Type B pancreatic cell (in vitro differentiated cells): Measurements from ENCODE around the gene RAVER1. TPM values are rescaled to one million over a fixed set of nuclear protein-coding genes. Genes with fewer than 3 reads are reported as not detected.

Experiments
- DNase-seq: peaks from one replicate; pipeline ENCODE4 v3.0.0; 2021; ENCODE audit warnings: mixed read lengths; ENCODE audit not compliant: unreplicated experiment; ENCODE audit errors: extremely low spot score
- H3K27ac Mint-ChIP-seq: 2 replicates; pipeline ENCODE4 v1.8.0; 2021; ENCODE audit warnings: mild to moderate bottlenecking, mixed read lengths
- H3K27me3 Mint-ChIP-seq: 2 replicates; pipeline ENCODE4 v1.8.0; 2021; ENCODE audit warnings: mixed read lengths
- H3K36me3 Mint-ChIP-seq: 2 replicates; pipeline ENCODE4 v1.8.0; 2021; ENCODE audit warnings: mixed read lengths
- H3K4me1 Mint-ChIP-seq: one replicate; pipeline ENCODE4 v1.8.0; 2021; ENCODE audit warnings: mixed read lengths; ENCODE audit not compliant: unreplicated experiment
- H3K4me3 Mint-ChIP-seq: 2 replicates; pipeline ENCODE4 v1.8.0; 2021; ENCODE audit warnings: mild to moderate bottlenecking, mixed read lengths
- H3K9me3 Mint-ChIP-seq: 2 replicates; pipeline ENCODE4 v1.8.0; 2021; ENCODE audit warnings: mixed read lengths
- total RNA-seq: library from RNA; stranded (reverse); gene quantifications from 2 replicates; pipeline ENCODE4 v1.2.1, GENCODE V29; 2021; ENCODE audit warnings: low replicate concordance
- TF ChIP-seq, protein P1 (sequence below): fragments of 200-600 bp; sonication (generic); conservative IDR thresholded peaks from 2 replicates; pipeline ENCODE4 v1.5.0; 2021; ENCODE audit warnings: antibody characterized with exemption, mild to moderate bottlenecking

The RAVER1 gene
- total RNA-seq, 1 donor from 2014 or later: 48.4 TPM

- H3K36me3 Mint-ChIP-seq: peaks cover 8% of the 10 kb centered on the region
- H3K9me3 Mint-ChIP-seq: no peaks in the 10 kb centered on the region
- peak overlapping the region; percentile 66 for H3K27ac Mint-ChIP-seq
- peaks cover 21% of the 10 kb centered on the region for H3K4me1 Mint-ChIP-seq
- H3K27me3 Mint-ChIP-seq: peaks cover 94% of the 10 kb centered on the region
- peak overlapping the region; percentile 87 for H3K4me3 Mint-ChIP-seq
- TF ChIP-seq, protein P1, sequence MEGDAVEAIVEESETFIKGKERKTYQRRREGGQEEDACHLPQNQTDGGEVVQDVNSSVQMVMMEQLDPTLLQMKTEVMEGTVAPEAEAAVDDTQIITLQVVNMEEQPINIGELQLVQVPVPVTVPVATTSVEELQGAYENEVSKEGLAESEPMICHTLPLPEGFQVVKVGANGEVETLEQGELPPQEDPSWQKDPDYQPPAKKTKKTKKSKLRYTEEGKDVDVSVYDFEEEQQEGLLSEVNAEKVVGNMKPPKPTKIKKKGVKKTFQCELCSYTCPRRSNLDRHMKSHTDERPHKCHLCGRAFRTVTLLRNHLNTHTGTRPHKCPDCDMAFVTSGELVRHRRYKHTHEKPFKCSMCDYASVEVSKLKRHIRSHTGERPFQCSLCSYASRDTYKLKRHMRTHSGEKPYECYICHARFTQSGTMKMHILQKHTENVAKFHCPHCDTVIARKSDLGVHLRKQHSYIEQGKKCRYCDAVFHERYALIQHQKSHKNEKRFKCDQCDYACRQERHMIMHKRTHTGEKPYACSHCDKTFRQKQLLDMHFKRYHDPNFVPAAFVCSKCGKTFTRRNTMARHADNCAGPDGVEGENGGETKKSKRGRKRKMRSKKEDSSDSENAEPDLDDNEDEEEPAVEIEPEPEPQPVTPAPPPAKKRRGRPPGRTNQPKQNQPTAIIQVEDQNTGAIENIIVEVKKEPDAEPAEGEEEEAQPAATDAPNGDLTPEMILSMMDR: no peak
- DNase-seq: no peak
Measured at GRCh38 chr19:10288662-10289166, 44.6 kb downstream of the RAVER1 start.

DNA sequence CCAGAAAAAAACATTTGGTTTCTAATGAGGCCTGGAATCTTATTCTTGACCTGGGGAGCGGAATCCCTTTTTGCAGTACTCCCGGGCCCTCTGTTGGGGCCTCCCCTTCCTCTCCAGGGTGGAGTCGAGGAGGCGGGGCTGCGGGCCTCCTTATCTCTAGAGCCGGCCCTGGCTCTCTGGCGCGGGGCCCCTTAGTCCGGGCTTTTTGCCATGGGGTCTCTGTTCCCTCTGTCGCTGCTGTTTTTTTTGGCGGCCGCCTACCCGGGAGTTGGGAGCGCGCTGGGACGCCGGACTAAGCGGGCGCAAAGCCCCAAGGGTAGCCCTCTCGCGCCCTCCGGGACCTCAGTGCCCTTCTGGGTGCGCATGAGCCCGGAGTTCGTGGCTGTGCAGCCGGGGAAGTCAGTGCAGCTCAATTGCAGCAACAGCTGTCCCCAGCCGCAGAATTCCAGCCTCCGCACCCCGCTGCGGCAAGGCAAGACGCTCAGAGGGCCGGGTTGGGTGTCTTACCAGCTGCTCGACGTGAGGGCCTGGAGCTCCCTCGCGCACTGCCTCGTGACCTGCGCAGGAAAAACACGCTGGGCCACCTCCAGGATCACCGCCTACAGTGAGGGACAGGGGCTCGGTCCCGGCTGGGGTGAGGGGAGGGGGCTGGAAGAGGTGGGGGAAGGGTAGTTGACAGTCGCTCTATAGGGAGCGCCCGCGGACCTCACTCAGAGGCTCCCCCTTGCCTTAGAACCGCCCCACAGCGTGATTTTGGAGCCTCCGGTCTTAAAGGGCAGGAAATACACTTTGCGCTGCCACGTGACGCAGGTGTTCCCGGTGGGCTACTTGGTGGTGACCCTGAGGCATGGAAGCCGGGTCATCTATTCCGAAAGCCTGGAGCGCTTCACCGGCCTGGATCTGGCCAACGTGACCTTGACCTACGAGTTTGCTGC is 46.3 kb downstream of the RAVER1 start, which contains the start of gene ICAM4:
ICAM4 (plus strand) TSS at position 153 of the 935 bp plus-strand sequence; CDS start at position 211, 58 bp downstream.
- TF ChIP-seq, protein P1: no peak
- peaks cover 8% of the 10 kb centered on the region for H3K36me3 Mint-ChIP-seq
- peak within 1 kb of the TSS; percentile 51 for H3K4me3 Mint-ChIP-seq
- H3K9me3 Mint-ChIP-seq: no peaks in the 10 kb centered on the region
- peaks cover 83% of the 10 kb centered on the region for H3K27me3 Mint-ChIP-seq
- peaks cover 16% of the 10 kb centered on the region for H3K4me1 Mint-ChIP-seq
- DNase-seq: no peak
- H3K27ac Mint-ChIP-seq: peak within 1 kb of the TSS; percentile 43

- DNase-seq: no peak
- Mint-ChIP-seq H3K36me3 (peaks cover 8% of the 10 kb centered on the region), H3K4me3 (no peak overlapping the region), H3K4me1 (peaks cover 8% of the 10 kb centered on the region), H3K27ac (peak overlapping the region; percentile 43), H3K27me3 (peaks cover 66% of the 10 kb centered on the region), H3K9me3 (no peaks in the 10 kb centered on the region)
- TF ChIP-seq, protein P1: no peak
Measured at GRCh38 chr19:10285393-10285792, 47.9 kb downstream of the RAVER1 start.

GRCh38 chr19:10284960-10285278 is 48.4 kb downstream of the RAVER1 start:
- Mint-ChIP-seq H3K4me3 (no peak overlapping the region), H3K36me3 (peaks cover 8% of the 10 kb centered on the region), H3K27ac (no peak overlapping the region), H3K9me3 (no peaks in the 10 kb centered on the region), H3K27me3 (peaks cover 63% of the 10 kb centered on the region), H3K4me1 (peaks cover 6% of the 10 kb centered on the region)
- TF ChIP-seq, protein P1: no peak
- no peak for DNase-seq

DNA sequence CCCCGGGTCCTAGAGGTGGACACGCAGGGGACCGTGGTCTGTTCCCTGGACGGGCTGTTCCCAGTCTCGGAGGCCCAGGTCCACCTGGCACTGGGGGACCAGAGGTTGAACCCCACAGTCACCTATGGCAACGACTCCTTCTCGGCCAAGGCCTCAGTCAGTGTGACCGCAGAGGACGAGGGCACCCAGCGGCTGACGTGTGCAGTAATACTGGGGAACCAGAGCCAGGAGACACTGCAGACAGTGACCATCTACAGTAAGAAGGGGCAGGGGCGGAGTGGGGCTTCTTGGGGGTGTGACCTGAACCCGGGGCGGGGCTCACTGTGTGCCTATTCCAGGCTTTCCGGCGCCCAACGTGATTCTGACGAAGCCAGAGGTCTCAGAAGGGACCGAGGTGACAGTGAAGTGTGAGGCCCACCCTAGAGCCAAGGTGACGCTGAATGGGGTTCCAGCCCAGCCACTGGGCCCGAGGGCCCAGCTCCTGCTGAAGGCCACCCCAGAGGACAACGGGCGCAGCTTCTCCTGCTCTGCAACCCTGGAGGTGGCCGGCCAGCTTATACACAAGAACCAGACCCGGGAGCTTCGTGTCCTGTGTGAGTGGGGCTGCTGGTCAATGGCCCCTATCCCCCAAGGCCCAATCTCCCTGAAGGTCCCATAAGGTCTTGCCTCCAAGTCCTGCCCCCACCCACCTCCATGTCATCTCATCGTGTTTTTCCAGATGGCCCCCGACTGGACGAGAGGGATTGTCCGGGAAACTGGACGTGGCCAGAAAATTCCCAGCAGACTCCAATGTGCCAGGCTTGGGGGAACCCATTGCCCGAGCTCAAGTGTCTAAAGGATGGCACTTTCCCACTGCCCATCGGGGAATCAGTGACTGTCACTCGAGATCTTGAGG is 49.0 kb downstream of the RAVER1 start:
- peaks cover 8% of the 10 kb centered on the region for H3K36me3 Mint-ChIP-seq
- H3K4me1 Mint-ChIP-seq: peaks cover 8% of the 10 kb centered on the region
- DNase-seq: no peak
- no peak overlapping the region for H3K4me3 Mint-ChIP-seq
- H3K27ac Mint-ChIP-seq: no peak overlapping the region
- TF ChIP-seq, protein P1: no peak
- peaks cover 61% of the 10 kb centered on the region for H3K27me3 Mint-ChIP-seq
- no peaks in the 10 kb centered on the region for H3K9me3 Mint-ChIP-seq
